HK-2 (cell line): Measurements from ENCODE around the gene SLN.

Experiments
- DNase-seq: peaks from one replicate; pipeline ENCODE4 v3.0.0-alpha.2; 2018; ENCODE audit not compliant: unreplicated experiment

SLN gene

DNA sequence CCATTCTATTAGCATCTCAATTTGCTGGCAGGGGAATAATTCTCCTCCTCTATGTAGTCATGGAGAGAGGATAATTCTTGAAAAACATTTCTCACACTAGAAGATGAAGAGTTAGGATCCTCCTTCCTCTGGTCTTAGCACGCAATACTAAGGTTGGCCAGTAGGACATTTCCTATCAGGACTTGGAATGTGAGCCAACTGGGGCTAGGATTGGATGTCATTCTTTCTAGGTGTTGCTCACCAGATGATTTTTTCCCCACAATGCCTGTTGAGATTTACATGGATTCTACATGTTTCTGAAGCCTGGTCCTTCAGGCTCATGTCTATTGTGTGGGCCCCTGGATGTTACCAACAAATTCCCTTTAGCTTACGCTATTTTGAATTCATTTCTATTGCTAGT, 28.0 kb downstream of the SLN start:
- no peak for DNase-seq

DNA sequence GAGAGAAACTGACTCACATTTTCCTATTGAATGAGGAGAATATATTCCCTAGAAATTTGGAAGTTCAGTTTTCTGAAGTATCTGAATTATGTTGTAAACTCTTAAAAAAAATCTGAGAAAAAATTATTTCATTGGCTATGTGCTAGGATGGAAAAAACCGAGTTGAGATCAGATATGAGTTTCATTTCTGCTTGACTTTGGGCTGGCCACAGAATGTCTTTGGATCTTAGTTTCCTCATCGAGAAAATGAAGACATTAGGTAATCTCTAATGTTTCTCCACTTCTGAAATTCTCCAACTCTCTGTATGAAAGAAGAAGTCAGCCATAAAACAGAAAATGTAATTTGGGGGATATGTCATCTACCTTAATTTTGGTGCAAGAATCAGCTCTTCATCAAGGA, 28.8 kb downstream of the SLN start:
- DNase-seq, result no peak

DNA sequence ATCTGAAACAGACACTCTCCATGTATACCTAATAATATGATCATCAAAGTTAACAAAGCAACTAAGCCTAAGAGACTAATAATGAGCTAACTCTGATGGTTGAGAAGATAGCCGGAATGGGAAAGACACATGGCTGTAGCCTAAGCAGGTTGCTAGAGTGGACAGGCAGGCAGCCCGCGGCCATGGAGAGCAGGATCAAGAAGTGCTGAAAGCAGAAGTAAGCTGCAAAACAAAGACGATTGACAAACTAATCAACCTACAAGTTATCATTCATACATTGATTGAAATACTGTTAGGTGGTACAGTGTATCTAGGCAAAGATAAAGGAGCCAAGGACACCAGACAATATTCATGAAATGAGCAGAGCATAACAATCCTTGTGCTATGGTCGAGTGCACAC, 29.3 kb downstream of the SLN start:
- no peak for DNase-seq

GRCh38 chr11:107682171-107682570, 29.7 kb downstream of the SLN start:
- no peak for DNase-seq

GRCh38 chr11:107679255-107680024, 32.4 kb downstream of the SLN start:
- no peak for DNase-seq

DNA sequence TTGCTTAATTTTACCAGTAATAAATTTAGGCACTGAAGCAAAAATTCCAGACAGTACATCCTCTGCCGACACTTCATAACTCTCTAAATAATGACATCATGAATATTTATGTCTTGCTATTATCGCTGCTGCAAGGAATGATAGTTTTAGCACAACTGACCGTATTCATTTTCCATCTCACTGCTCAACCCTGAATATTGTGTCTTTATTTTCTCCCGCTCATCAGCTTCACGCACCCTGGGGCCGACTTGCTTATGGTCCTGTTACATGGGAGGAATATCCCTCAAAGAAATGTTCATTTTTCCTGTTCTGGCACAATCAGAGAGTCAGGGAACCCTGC, 33.3 kb downstream of the SLN start:
- no peak for DNase-seq

GRCh38 chr11:107677924-107678631, 33.8 kb downstream of the SLN start:
- no peak for DNase-seq

DNA sequence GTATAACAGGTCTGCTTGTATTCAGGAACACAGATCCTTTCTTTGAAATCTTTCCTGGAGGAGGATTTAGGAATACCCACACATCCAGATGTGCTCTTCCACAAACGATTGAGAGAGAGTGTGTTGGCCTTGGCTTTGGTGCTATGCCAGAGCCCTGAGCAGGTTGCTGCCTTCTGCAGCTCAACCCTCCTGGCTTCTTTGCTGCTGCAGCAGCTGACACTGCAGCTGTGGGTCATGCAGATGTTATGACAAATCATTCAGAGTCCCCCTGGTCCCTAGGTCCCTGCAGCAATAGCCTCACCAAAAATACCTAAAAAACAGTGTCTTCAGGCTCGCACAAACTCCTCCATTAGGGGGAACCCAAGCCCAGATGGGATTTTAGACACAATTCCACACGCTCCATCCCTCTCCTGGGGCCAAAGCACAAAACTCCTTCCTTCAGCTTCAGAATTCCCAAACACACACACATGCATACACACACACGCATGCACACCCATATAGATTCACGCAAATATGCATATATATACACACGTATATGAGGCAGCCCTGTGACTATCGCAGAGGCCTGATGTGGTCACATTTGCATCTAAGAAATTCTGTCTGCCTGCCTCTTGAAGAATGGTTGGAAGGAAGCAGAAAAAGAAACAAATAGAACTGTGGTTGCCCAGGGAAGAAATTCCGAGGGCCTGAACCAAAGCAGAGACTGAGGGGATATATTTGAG, 35.4 kb downstream of the SLN start:
- no peak for DNase-seq

GRCh38 chr11:107675902-107676301, 36.0 kb downstream of the SLN start:
- no peak for DNase-seq

GRCh38 chr11:107669893-107670601, 41.8 kb downstream of the SLN start:
- DNase-seq, result no peak

DNA sequence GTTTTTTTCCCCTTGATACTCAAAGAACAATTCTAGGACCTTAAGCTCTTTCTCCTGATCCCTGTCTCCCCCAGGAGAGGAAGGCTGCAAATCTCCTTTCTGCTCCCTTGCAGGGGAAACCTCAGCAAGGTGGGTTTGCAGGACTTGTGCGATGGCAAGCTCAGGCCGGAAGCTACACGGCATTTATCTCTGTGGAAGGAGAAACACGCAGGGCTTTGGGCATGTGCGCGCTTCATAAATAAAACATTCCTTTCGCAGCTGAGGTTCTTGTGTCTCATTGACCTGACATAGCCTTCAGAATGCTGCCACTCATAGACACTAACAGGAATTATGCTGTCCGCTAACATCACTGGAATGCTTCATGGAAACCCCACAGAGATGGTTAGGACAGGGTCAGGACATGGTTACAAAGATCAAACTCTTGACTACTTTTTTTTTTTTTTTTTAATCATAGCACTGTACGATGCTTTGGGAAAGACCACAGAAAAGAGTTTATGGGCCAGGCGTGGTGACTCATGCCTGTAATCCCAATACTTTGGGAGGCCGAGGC, 42.6 kb downstream of the SLN start:
- DNase-seq, result no peak

DNA sequence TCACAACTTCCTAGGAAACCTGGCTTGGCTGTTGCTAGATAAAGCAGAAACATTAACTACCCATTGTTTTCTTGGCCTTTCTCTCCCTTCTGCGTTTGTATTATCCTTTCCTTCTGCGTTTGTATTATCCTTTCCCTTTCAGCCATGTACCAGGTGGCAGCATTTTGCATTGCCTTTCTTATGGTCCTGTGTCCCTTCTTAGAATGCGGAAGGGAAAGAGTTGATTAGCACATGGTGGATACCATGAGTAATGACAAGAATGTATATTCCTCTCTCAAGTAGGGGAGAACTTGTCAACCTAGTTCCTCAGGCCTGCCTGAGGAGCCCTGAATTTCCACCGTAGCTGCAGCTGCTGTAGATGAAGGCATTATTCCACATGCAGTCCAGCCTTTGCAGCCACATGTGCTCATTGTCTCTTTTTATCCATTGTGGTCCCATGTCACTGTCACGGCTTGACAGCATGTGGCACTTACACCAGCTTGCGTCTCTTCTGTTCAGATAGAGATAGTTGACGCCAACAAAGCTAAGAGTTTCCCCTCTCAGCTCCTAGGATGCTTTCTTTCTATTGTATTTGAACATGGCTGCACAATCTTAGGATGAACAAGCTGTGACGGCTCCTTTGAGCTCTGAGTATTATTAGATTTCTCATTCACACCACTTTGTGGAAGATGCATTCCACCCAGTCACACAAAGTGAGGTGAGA, 44.8 kb downstream of the SLN start:
- DNase-seq, result no peak

GRCh38 chr11:107665018-107665417, 46.8 kb downstream of the SLN start:
- no peak for DNase-seq

- DNase-seq, result no peak
These were observed 50.2 kb downstream of the SLN start for GRCh38 chr11:107661656-107662055.

- DNase-seq, result no peak
These were observed 51.8 kb downstream of the SLN start for GRCh38 chr11:107660066-107660465.

DNA sequence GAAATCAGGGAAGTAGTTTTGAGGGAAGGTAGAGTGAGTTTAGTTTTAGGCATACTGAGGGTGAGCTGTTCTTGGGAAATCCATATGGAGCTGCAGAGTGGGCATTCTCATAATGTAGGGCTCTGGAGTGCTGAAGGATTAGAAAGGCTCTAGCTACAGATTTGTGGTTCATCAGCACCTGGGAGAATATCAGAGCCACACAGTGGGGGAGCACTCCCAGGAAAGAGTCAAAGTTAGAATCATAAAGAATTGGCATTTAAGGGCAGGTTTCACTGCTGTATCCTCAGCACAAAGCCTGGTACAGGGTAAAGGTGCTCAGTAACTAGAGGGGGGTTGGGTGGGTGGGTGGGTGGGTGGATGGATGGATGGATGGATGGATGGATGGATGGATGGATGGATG, 52.5 kb downstream of the SLN start:
- no peak for DNase-seq
